Measurements from ENCODE around the gene ANXA5. TPM values are rescaled to one million over a fixed set of nuclear protein-coding genes. Genes with fewer than 3 reads are reported as not detected.

ANXA5 gene
- total RNA-seq, 1 experiment from 2014 or later, result 222 TPM

DNA sequence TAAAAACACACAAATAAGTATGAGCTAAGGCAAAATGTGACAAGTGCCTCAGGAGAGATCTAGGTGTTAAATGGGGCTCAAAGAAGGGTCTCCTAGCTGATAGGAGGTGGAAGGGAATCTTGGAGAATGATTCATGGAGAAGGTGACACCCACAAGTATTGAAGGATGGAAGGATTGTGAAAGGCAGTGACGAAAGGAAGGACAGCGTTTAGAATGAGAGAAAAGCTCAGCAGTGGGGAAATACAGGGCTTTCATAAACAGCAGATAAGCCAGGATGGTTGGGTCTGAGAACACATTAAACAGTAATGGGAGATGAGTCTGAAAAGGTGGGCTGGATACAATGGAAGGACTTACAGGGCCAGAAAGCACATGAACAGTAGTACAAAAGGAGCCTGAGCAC, 11.5 kb downstream of the ANXA5 start:
- ATAC-seq (no peak), DNase-seq (ENCODE audit: low read depth, low spot score) (no peak)
- intact Hi-C loops (cut with micrococcal nuclease; ENCODE audit: unreplicated experiment) (loop anchor here (5.0 kb wide), 1 partner anchor 42 kb away; no protein-coding TSS in a partner anchor), in situ Hi-C loops (cut with HindIII; ENCODE audit: low pct_unique_long_range_greater_than_20kb, low sequenced_read_pairs) (no loop called here)
- ChIA-PET POLR2A (no interaction called here), CTCF (no interaction called here)
- no peaks in the 10 kb centered on the region for H3K9me3 ChIP-seq (ENCODE audit: control insufficient read depth, insufficient read depth, low read depth, low read length)
- H3K36me3 ChIP-seq (ENCODE audit: control insufficient read depth, insufficient read depth, low read length), result peaks cover 34% of the 10 kb centered on the region
- H3K4me3 ChIP-seq (ENCODE audit: low read depth in 2 of 2, low read length in 2 of 2), result no peak overlapping the region
- peaks cover 9% of the 10 kb centered on the region for H3K4me1 ChIP-seq (ENCODE audit: control insufficient read depth, insufficient read depth, low read length)
- no peak overlapping the region for H3K27ac ChIP-seq (ENCODE audit: low read length)
- BruUV-seq (replicated peaks), result no TSS peak
- TF ChIP-seq TCF7L2 (IDR thresholded peaks at IDR 0.05; ENCODE audit: low read depth, low read length) (no peak), POLR2AphosphoS5 (IDR thresholded peaks at IDR 0.05; ENCODE audit: low read depth, low read length) (no peak)
- no peaks in the 10 kb centered on the region for H3K27me3 ChIP-seq (ENCODE audit: control insufficient read depth, insufficient read depth, low read length)

- no peak for DNase-seq (ENCODE audit: low read depth, low spot score)
- no TSS peak for BruUV-seq (replicated peaks)
- H3K27me3 ChIP-seq (ENCODE audit: control insufficient read depth, insufficient read depth, low read length), result no peaks in the 10 kb centered on the region
- intact Hi-C loops (cut with micrococcal nuclease; ENCODE audit: unreplicated experiment) (no loop called here), in situ Hi-C loops (cut with HindIII; ENCODE audit: low pct_unique_long_range_greater_than_20kb, low sequenced_read_pairs) (no loop called here)
- no peak overlapping the region for H3K4me3 ChIP-seq (ENCODE audit: low read depth in 2 of 2, low read length in 2 of 2)
- no peaks in the 10 kb centered on the region for H3K9me3 ChIP-seq (ENCODE audit: control insufficient read depth, insufficient read depth, low read depth, low read length)
- ChIA-PET POLR2A (no interaction called here), CTCF (no interaction called here)
- no peak for TF ChIP-seq POLR2AphosphoS5 (IDR thresholded peaks at IDR 0.05; ENCODE audit: low read depth, low read length)
- TF ChIP-seq TCF7L2 (IDR thresholded peaks at IDR 0.05; ENCODE audit: low read depth, low read length), result no peak
- ATAC-seq, result no peak
- peaks cover 5% of the 10 kb centered on the region for H3K4me1 ChIP-seq (ENCODE audit: control insufficient read depth, insufficient read depth, low read length)
- peaks cover 40% of the 10 kb centered on the region for H3K36me3 ChIP-seq (ENCODE audit: control insufficient read depth, insufficient read depth, low read length)
- H3K27ac ChIP-seq (ENCODE audit: low read length), result no peak overlapping the region
Measured at GRCh38 chr4:121684561-121684960, 12.2 kb downstream of the ANXA5 start.

DNA sequence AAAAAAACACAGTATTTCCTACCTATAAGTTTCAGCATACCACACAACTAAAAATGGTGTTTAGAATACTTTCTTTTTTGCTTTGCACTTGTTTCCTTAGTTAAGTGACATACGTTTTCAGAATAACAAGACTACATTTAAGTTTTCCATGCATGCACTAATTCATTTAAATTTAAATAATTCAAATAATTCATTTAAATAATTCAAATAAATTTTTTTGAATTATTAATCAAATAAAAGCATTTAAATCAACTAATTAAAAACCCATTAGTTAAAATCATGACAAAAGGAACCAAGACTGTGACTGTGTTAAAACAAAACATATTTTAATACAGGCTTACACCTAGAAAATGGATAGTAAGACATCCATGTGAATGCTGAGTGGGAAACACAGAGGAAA, 12.8 kb downstream of the ANXA5 start:
- in situ Hi-C loops (cut with HindIII; ENCODE audit: low pct_unique_long_range_greater_than_20kb, low sequenced_read_pairs), result no loop called here
- TF ChIP-seq, protein P1, sequence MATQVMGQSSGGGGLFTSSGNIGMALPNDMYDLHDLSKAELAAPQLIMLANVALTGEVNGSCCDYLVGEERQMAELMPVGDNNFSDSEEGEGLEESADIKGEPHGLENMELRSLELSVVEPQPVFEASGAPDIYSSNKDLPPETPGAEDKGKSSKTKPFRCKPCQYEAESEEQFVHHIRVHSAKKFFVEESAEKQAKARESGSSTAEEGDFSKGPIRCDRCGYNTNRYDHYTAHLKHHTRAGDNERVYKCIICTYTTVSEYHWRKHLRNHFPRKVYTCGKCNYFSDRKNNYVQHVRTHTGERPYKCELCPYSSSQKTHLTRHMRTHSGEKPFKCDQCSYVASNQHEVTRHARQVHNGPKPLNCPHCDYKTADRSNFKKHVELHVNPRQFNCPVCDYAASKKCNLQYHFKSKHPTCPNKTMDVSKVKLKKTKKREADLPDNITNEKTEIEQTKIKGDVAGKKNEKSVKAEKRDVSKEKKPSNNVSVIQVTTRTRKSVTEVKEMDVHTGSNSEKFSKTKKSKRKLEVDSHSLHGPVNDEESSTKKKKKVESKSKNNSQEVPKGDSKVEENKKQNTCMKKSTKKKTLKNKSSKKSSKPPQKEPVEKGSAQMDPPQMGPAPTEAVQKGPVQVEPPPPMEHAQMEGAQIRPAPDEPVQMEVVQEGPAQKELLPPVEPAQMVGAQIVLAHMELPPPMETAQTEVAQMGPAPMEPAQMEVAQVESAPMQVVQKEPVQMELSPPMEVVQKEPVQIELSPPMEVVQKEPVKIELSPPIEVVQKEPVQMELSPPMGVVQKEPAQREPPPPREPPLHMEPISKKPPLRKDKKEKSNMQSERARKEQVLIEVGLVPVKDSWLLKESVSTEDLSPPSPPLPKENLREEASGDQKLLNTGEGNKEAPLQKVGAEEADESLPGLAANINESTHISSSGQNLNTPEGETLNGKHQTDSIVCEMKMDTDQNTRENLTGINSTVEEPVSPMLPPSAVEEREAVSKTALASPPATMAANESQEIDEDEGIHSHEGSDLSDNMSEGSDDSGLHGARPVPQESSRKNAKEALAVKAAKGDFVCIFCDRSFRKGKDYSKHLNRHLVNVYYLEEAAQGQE (IDR thresholded peaks at IDR 0.05; ENCODE audit: insufficient read depth in 1 of 2, low read depth in 2 of 2, low read length in 1 of 2), result no peak
- no peak for TF ChIP-seq SIN3A (IDR thresholded peaks at IDR 0.05; ENCODE audit: borderline replicate concordance, insufficient read depth, low read depth, low read length)
- no peak for TF ChIP-seq TCF7L2 (IDR thresholded peaks at IDR 0.05; ENCODE audit: low read depth, low read length)
- no peak for TF ChIP-seq POLR2AphosphoS5 (IDR thresholded peaks at IDR 0.05; ENCODE audit: low read depth, low read length)
- no peak for TF ChIP-seq CTCF (IDR thresholded peaks at IDR 0.05)

More for the DNA sequence above, 12.8 kb downstream of the ANXA5 start:
- CTCF ChIA-PET, result no interaction called here
- Histone ChIP-seq H3K36me3 (ENCODE audit: control insufficient read depth, insufficient read depth, low read length) (peaks cover 44% of the 10 kb centered on the region), H3K4me3 (ENCODE audit: low read depth in 2 of 2, low read length in 2 of 2) (no peak overlapping the region), H3K27me3 (ENCODE audit: control insufficient read depth, insufficient read depth, low read length) (no peaks in the 10 kb centered on the region), H3K27ac (ENCODE audit: low read length) (no peak overlapping the region), H3K9me3 (ENCODE audit: control insufficient read depth, insufficient read depth, low read depth, low read length) (no peaks in the 10 kb centered on the region), H3K4me1 (ENCODE audit: control insufficient read depth, insufficient read depth, low read length) (peaks cover 5% of the 10 kb centered on the region)
- POLR2A ChIA-PET, result no interaction called here
- BruUV-seq (replicated peaks), result no TSS peak
- intact Hi-C loops (cut with micrococcal nuclease; ENCODE audit: unreplicated experiment), result no loop called here
- DNase-seq (ENCODE audit: low read depth, low spot score) (no peak), ATAC-seq (no peak)
